Liver (tissue), 9 donors: ENCODE measurements around the gene ZNF541. TPM values are rescaled to one million over a fixed set of nuclear protein-coding genes. Genes with fewer than 3 reads are reported as not detected.

Experiments used
- DNase-seq: peaks from one replicate; pipeline ENCODE4 v3.0.0-alpha.2; 2017; ENCODE audit warnings: low spot score
- H3K27ac ChIP-seq, 2 donors: one replicate each; pipeline ENCODE4 v1.7.0; 2013; ENCODE audit warnings: inconsistent platforms in 2 of 2, low read length in 2 of 2, control low read depth in 1 of 2, low read depth in 1 of 2, mild to moderate bottlenecking in 1 of 2
- H3K27me3 ChIP-seq, 4 donors: one replicate each; pipeline versions ENCODE4 v1.6.1 to v1.7.0; 2013; ENCODE audit warnings: low read length in 3 of 4, inconsistent platforms in 1 of 4, mild to moderate bottlenecking in 1 of 4, moderate library complexity in 1 of 4; ENCODE audit not compliant: control insufficient read depth in 4 of 4, insufficient read depth in 4 of 4
- H3K36me3 ChIP-seq, 4 donors: one replicate each; pipeline versions ENCODE4 v1.6.1 to v1.7.0; 2013; ENCODE audit warnings: low read length in 3 of 4, mild to moderate bottlenecking in 3 of 4, low read depth in 1 of 4, moderate library complexity in 1 of 4; ENCODE audit not compliant: control insufficient read depth in 4 of 4, insufficient read depth in 3 of 4
- H3K4me1 ChIP-seq, 4 donors: one replicate each; pipeline versions ENCODE4 v1.6.1 to v1.7.0; 2013; ENCODE audit warnings: low read length in 3 of 4, mild to moderate bottlenecking in 3 of 4, moderate library complexity in 1 of 4; ENCODE audit not compliant: control insufficient read depth in 4 of 4, insufficient read depth in 4 of 4
- H3K4me3 ChIP-seq, 3 donors: one replicate each; pipeline versions ENCODE4 v1.6.1 to v1.7.0; 2013; ENCODE audit warnings: low read length in 3 of 3, control low read depth in 1 of 3, low read depth in 1 of 3, mild to moderate bottlenecking in 1 of 3
- H3K9ac ChIP-seq, 2 donors: one replicate each; pipeline ENCODE4 v1.7.0; 2013; ENCODE audit warnings: low read length in 2 of 2, mild to moderate bottlenecking in 2 of 2, moderate library complexity in 2 of 2, control low read depth in 1 of 2, low read depth in 1 of 2
- H3K9me3 ChIP-seq, 4 donors: one replicate each; pipeline versions ENCODE4 v1.6.1 to v1.7.0; 2013; ENCODE audit warnings: low read length in 3 of 4; ENCODE audit not compliant: control insufficient read depth in 4 of 4
- CTCF ChIP-seq: fragments of 150-350 bp; IDR thresholded peaks from 2 replicates; pipeline ENCODE4 v1.5.1; 2017; ENCODE audit warnings: improper control_type of control experiment, low read depth, low read length; ENCODE audit not compliant: missing input control
- EGR1 ChIP-seq, 2 donors: IDR thresholded peaks; 2 replicates each; pipeline ENCODE4 v1.6.1; 2016 to 2018; ENCODE audit warnings: antibody characterized with exemption in 2 of 2, low read depth in 2 of 2
- FOXA1 ChIP-seq: IDR thresholded peaks from 2 replicates; pipeline ENCODE4 v1.6.1; 2016; ENCODE audit warnings: antibody characterized with exemption
- FOXA2 ChIP-seq: IDR thresholded peaks from 2 replicates; pipeline ENCODE4 v1.6.1; 2016; ENCODE audit warnings: antibody characterized with exemption
- GABPA ChIP-seq, 2 donors: IDR thresholded peaks in 1 of 2; conservative IDR thresholded peaks in 1 of 2; 2 replicates each; pipeline ENCODE4 v1.6.1; 2016; ENCODE audit warnings: antibody characterized with exemption in 2 of 2, mild to moderate bottlenecking in 1 of 2, moderate library complexity in 1 of 2
- HNF4A ChIP-seq, 2 donors: conservative IDR thresholded peaks; 2 replicates each; pipeline ENCODE4 v1.6.1; 2016; ENCODE audit warnings: antibody characterized with exemption in 2 of 2, mild to moderate bottlenecking in 2 of 2
- HNF4G ChIP-seq: IDR thresholded peaks from 2 replicates; pipeline ENCODE4 v1.6.1; 2016; ENCODE audit warnings: antibody characterized with exemption
- JUND ChIP-seq, 2 donors: IDR thresholded peaks; 2 replicates each; pipeline ENCODE4 v1.6.1; 2016; ENCODE audit warnings: antibody characterized with exemption in 2 of 2
- MAX ChIP-seq: IDR thresholded peaks from 2 replicates; pipeline ENCODE4 v1.6.1; 2016; ENCODE audit warnings: antibody characterized with exemption
- NR2F2 ChIP-seq: IDR thresholded peaks from 2 replicates; pipeline ENCODE4 v1.6.1; 2016; ENCODE audit warnings: antibody characterized with exemption
- RAD21 ChIP-seq, 2 donors: IDR thresholded peaks; 2 replicates each; pipeline ENCODE4 v1.6.1; 2016; ENCODE audit warnings: antibody characterized with exemption in 2 of 2, mild to moderate bottlenecking in 2 of 2
- RXRA ChIP-seq, 2 donors: IDR thresholded peaks; 2 replicates each; pipeline ENCODE4 v1.6.1; 2017 to 2018; ENCODE audit warnings: antibody characterized with exemption in 2 of 2, mild to moderate bottlenecking in 1 of 2
- SP1 ChIP-seq: IDR thresholded peaks from 2 replicates; pipeline ENCODE4 v1.6.1; 2018; ENCODE audit warnings: antibody characterized with exemption, mild to moderate bottlenecking
- TAF1 ChIP-seq: conservative IDR thresholded peaks from 2 replicates; pipeline ENCODE4 v1.6.1; 2016; ENCODE audit warnings: antibody characterized with exemption, mild to moderate bottlenecking
- YY1 ChIP-seq: IDR thresholded peaks from 2 replicates; pipeline ENCODE4 v1.6.1; 2016; ENCODE audit warnings: antibody characterized with exemption, mild to moderate bottlenecking
- WGBS: extraction: QIAGEN DNeasy Blood & Tissue Kit; methylation state at CpG from one replicate; pipeline ENCODE4 v1.1.7; 2013; 5-methylcytosine and 5-hydroxymethylcytosine counted together
- polyA plus RNA-seq, 2 donors: library from polyadenylated mRNA; stranded (reverse) in 1 of 2; unstranded in 1 of 2; fragments of 200-250 nt in 1 of 2; fragments of >200 nt in 1 of 2; fragmentation: Nextera tagmentation in 1 of 2; extraction: Ambion mirVana in 1 of 2; gene quantifications; one replicate each; pipeline versions ENCODE4 v1.2.1 to v1.2.3, GENCODE V29; 2013 to 2015
- total RNA-seq, 2 donors: library from RNA; depleted of rRNA; stranded (reverse); fragments of >200 nt; gene quantifications; one replicate each; pipeline ENCODE4 v1.2.3, GENCODE V29; 2014
- TF ChIP-seq, protein P1 (sequence below): IDR thresholded peaks from 2 replicates; pipeline ENCODE4 v1.6.1; 2016; ENCODE audit warnings: antibody characterized with exemption, mild to moderate bottlenecking
- TF ChIP-seq, protein P2 (sequence below): IDR thresholded peaks from 2 replicates; pipeline ENCODE4 v1.6.1; 2016; ENCODE audit warnings: antibody characterized with exemption
- TF ChIP-seq, protein P3 (sequence below): IDR thresholded peaks from 2 replicates; pipeline ENCODE4 v1.6.1; 2016; ENCODE audit warnings: antibody characterized with exemption
- donor health status: healthy.
- donor health status: healthy.
- donor health status: healthy.
- donor health status: healthy.
- donor health status: healthy.

The ZNF541 gene
- total and polyA plus RNA-seq, 4 donors: 0.05 to 0.09 (median 0.08) TPM; not detected in 1

DNA sequence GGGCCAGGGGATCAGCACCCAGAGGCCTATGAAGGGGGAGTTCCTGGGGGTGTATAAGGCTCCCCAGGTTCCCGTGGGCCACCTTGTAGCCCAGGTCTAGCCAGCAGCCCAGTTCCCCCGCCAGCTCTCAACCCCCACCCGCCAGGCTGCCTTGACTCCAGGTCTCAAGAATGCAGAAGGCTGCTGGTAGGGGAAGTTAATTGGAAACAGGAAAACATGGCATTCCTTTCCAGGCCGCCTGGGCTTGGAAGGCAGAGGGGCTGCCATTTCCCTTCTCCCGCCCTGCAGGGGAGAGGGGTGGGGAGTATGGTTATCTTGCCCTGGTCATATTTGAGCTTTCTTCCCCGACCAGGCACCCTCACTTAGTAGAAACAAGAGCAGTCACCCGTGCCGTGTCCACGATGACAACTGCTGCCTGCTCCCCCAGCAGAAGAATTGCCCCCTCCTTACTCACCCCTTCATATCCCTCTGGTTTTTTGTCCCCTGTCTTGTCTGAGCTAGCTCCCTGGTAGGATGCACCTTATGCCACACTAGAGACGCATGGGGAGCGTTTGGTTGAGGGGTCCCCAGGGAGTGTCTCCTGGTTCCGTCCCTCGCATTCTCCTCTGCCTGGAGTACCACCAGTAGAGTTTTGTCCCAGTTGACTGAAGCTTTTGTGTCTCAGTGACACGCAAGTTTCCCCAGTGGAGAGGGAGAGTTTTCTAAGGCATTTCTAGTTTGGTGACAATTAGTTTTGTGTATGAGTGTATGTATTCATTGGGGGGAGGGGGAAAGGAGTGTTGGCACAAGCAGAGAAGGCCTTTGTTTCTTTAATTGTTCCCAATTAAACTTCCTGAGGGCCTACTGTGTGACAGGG lies 40.4 kb upstream of the ZNF541 start:
- H3K27me3 ChIP-seq: no peaks in the 10 kb centered on the region
- DNase-seq: no peak
- no peak overlapping the region for H3K9ac ChIP-seq
- 78% methylated on average over 14 of the region's 14 CpGs for WGBS
- peak overlapping the region in 1 of 2 donors; percentile 34 for H3K27ac ChIP-seq
- no peaks in the 10 kb centered on the region for H3K9me3 ChIP-seq
- peaks cover 6 to 22% (median 19%) of the 10 kb centered on the region in 4 donors for H3K4me1 ChIP-seq
- no peaks in the 10 kb centered on the region for H3K36me3 ChIP-seq
- no peak overlapping the region for H3K4me3 ChIP-seq
- TF ChIP-seq TAF1: no peak
- no peak for TF ChIP-seq SP1
- TF ChIP-seq, protein P1, sequence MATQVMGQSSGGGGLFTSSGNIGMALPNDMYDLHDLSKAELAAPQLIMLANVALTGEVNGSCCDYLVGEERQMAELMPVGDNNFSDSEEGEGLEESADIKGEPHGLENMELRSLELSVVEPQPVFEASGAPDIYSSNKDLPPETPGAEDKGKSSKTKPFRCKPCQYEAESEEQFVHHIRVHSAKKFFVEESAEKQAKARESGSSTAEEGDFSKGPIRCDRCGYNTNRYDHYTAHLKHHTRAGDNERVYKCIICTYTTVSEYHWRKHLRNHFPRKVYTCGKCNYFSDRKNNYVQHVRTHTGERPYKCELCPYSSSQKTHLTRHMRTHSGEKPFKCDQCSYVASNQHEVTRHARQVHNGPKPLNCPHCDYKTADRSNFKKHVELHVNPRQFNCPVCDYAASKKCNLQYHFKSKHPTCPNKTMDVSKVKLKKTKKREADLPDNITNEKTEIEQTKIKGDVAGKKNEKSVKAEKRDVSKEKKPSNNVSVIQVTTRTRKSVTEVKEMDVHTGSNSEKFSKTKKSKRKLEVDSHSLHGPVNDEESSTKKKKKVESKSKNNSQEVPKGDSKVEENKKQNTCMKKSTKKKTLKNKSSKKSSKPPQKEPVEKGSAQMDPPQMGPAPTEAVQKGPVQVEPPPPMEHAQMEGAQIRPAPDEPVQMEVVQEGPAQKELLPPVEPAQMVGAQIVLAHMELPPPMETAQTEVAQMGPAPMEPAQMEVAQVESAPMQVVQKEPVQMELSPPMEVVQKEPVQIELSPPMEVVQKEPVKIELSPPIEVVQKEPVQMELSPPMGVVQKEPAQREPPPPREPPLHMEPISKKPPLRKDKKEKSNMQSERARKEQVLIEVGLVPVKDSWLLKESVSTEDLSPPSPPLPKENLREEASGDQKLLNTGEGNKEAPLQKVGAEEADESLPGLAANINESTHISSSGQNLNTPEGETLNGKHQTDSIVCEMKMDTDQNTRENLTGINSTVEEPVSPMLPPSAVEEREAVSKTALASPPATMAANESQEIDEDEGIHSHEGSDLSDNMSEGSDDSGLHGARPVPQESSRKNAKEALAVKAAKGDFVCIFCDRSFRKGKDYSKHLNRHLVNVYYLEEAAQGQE: no peak
- no peak for TF ChIP-seq GABPA (IDR thresholded peaks at IDR 0.05 in 1 of 2, conservative IDR thresholded peaks at IDR 0.05 in 1 of 2)
- TF ChIP-seq, protein P2, sequence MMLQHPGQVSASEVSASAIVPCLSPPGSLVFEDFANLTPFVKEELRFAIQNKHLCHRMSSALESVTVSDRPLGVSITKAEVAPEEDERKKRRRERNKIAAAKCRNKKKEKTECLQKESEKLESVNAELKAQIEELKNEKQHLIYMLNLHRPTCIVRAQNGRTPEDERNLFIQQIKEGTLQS: no peak

DNA sequence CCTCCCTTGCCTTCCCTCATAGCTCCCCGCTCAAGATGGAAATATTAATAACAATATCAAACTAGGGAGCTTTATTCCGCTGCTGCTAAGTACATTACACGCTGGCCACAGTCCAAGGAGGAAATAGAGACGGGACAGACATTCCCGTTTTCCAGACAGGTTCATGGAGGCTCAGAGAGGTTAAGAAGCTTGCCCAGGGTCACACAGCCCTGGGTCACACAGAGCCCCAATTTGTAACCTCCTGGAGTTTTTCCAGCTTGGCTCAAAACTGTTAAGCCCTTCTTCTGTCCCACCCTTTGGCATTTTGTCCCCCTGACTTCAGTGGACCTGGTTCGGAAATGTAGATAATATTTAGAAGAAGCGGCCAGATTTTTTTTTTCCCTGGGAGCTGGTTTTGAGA lies 38.0 kb upstream of the ZNF541 start:
- 57% methylated on average over 7 of the region's 7 CpGs for WGBS
- Histone ChIP-seq H3K9ac (no peak overlapping the region), H3K27ac (peak overlapping the region; percentile 81 to 87), H3K27me3 (no peaks in the 10 kb centered on the region), H3K4me1 (peaks cover 7 to 22% (median 14%) of the 10 kb centered on the region in 4 donors), H3K4me3 (peak overlapping the region in 1 of 3 donors; percentile 94), H3K36me3 (no peaks in the 10 kb centered on the region), H3K9me3 (no peaks in the 10 kb centered on the region)
- no peak for TF ChIP-seq HNF4A (conservative IDR thresholded peaks at IDR 0.05)
- TF ChIP-seq RXRA (IDR thresholded peaks at IDR 0.05): no peak
- TF ChIP-seq JUND (IDR thresholded peaks at IDR 0.05): no peak
- TF ChIP-seq, protein P3, sequence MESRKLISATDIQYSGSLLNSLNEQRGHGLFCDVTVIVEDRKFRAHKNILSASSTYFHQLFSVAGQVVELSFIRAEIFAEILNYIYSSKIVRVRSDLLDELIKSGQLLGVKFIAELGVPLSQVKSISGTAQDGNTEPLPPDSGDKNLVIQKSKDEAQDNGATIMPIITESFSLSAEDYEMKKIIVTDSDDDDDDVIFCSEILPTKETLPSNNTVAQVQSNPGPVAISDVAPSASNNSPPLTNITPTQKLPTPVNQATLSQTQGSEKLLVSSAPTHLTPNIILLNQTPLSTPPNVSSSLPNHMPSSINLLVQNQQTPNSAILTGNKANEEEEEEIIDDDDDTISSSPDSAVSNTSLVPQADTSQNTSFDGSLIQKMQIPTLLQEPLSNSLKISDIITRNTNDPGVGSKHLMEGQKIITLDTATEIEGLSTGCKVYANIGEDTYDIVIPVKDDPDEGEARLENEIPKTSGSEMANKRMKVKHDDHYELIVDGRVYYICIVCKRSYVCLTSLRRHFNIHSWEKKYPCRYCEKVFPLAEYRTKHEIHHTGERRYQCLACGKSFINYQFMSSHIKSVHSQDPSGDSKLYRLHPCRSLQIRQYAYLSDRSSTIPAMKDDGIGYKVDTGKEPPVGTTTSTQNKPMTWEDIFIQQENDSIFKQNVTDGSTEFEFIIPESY: no peak
- TF ChIP-seq, protein P2: no peak
- TF ChIP-seq GABPA (IDR thresholded peaks at IDR 0.05 in 1 of 2, conservative IDR thresholded peaks at IDR 0.05 in 1 of 2): no peak
- no peak for TF ChIP-seq SP1
- TF ChIP-seq, protein P1: no peak
- TF ChIP-seq RAD21 (IDR thresholded peaks at IDR 0.05): no peak
- no peak for TF ChIP-seq NR2F2
- no peak for TF ChIP-seq TAF1
- no peak for TF ChIP-seq FOXA1
- TF ChIP-seq FOXA2: no peak
- TF ChIP-seq EGR1 (IDR thresholded peaks at IDR 0.05; ENCODE audit: low read depth in 2 of 2): no peak
- no peak for TF ChIP-seq CTCF
- TF ChIP-seq YY1: no peak
- no peak for TF ChIP-seq MAX
- no peak for TF ChIP-seq HNF4G
- DNase-seq: no peak
